Neural progenitor cell (in vitro differentiated cells): ENCODE measurements around the gene SIL1. TPM values are rescaled to one million over a fixed set of nuclear protein-coding genes. Genes with fewer than 3 reads are reported as not detected.

Experiments
- DNase-seq: peaks from one replicate; pipeline ENCODE4 v3.0.0-alpha.2; 2016; ENCODE audit warnings: low spot score
- H2AFZ ChIP-seq: fragments of 200-600 bp; sonication (generic); replicated peaks from 2 replicates; pipeline ENCODE4 v1.6.1; 2016; ENCODE audit warnings: antibody characterized with exemption
- H3F3A ChIP-seq: fragments of 200-600 bp; sonication (generic); 2 replicates; pipeline ENCODE4 v1.6.1; 2016; ENCODE audit warnings: antibody characterized with exemption, low read depth
- H3K27ac ChIP-seq: fragments of 200-600 bp; sonication (generic); 2 replicates; pipeline ENCODE4 v1.5.1; 2016; ENCODE audit warnings: mild to moderate bottlenecking
- H3K27me3 ChIP-seq: fragments of 200-600 bp; sonication (generic); 2 replicates; pipeline ENCODE4 v1.6.1; 2016; ENCODE audit warnings: mild to moderate bottlenecking, moderate library complexity
- H3K36me3 ChIP-seq: fragments of 200-600 bp; sonication (generic); 2 replicates; pipeline ENCODE4 v1.5.1; 2016
- H3K4me1 ChIP-seq: fragments of 200-600 bp; sonication (generic); 2 replicates; pipeline ENCODE4 v1.6.1; 2016; ENCODE audit warnings: mixed run types
- H3K4me2 ChIP-seq: fragments of 200-600 bp; sonication (generic); 2 replicates; pipeline ENCODE4 v1.6.1; 2016
- H3K4me3 ChIP-seq: fragments of 200-600 bp; sonication (generic); 2 replicates; pipeline ENCODE4 v1.5.1; 2016
- H3K79me2 ChIP-seq: fragments of 200-600 bp; sonication (generic); 2 replicates; pipeline ENCODE4 v1.6.1; 2016; ENCODE audit warnings: low read depth
- H3K9ac ChIP-seq: fragments of 200-600 bp; sonication (generic); 2 replicates; pipeline ENCODE4 v1.6.1; 2016
- H3K9me3 ChIP-seq: fragments of 200-600 bp; sonication (generic); 2 replicates; pipeline ENCODE4 v1.5.1; 2016; ENCODE audit warnings: low read depth
- H4K20me1 ChIP-seq: fragments of 200-600 bp; sonication (generic); 2 replicates; pipeline ENCODE4 v1.6.1; 2016; ENCODE audit warnings: low read depth
- H3K27ac Mint-ChIP-seq: 3 replicates; pipeline ENCODE4 v1.8.0; 2021; ENCODE audit warnings: mixed read lengths
- H3K27me3 Mint-ChIP-seq: 2 replicates; pipeline ENCODE4 v1.8.0; 2022; ENCODE audit warnings: low read depth, mild to moderate bottlenecking, inconsistent platforms, moderate library complexity, mixed read lengths; ENCODE audit not compliant: insufficient read depth
- H3K36me3 Mint-ChIP-seq: 3 replicates; pipeline ENCODE4 v1.8.0; 2021; ENCODE audit warnings: mixed read lengths
- H3K4me1 Mint-ChIP-seq: 3 replicates; pipeline ENCODE4 v1.8.0; 2021; ENCODE audit warnings: mixed read lengths
- H3K4me3 Mint-ChIP-seq: 3 replicates; pipeline ENCODE4 v1.8.0; 2021; ENCODE audit warnings: mild to moderate bottlenecking, moderate library complexity, mixed read lengths
- H3K9me3 Mint-ChIP-seq: 3 replicates; pipeline ENCODE4 v1.8.0; 2020; ENCODE audit warnings: mixed read lengths
- CTCF ChIP-seq: fragments of 200-600 bp; sonication (generic); IDR thresholded peaks from 2 replicates; pipeline ENCODE4 v1.5.1; 2017; ENCODE audit warnings: antibody characterized with exemption, mild to moderate bottlenecking
- EZH2 ChIP-seq: fragments of 200-600 bp; sonication (generic); IDR thresholded peaks from 2 replicates; pipeline ENCODE4 v1.6.1; 2017; ENCODE audit warnings: antibody characterized with exemption, mild to moderate bottlenecking, moderate library complexity
- EZH2phosphoT487 ChIP-seq: fragments of 200-600 bp; sonication (generic); IDR thresholded peaks from 2 replicates; pipeline ENCODE4 v1.6.1; 2017; ENCODE audit warnings: antibody characterized with exemption
- total RNA-seq: library from RNA; depleted of rRNA; stranded (reverse); fragments of >200 nt; gene quantifications from 2 replicates; pipeline ENCODE4 v1.2.3, GENCODE V29; 2015; ENCODE audit warnings: low replicate concordance

SIL1 gene
- total RNA-seq, 1 donor from 2014 or later: 5.5 TPM

- no peak overlapping the region for H3K4me3 Mint-ChIP-seq
Measured at GRCh38 chr5:139214646-139215045, 16.5 kb upstream of the SIL1 start.

DNA sequence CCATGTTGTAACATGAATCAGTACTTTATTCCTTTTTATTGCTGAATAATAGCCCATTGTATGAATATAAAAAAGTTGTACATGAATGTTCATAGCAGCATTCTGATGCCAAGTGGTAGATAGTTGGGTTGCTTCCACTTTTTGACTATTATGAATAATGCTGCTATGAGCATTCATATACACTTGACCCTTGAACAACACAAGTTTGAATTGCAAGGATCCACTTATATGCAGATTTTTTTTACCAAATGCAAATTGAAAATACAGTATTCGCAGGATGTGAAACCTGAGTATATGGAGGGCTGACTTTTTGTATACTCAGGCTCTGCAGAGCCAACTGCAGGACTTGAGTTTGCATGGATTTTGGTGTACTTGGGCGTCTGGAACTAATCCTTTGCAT is 14.7 kb upstream of the SIL1 start:
- no peaks in the 10 kb centered on the region for H3K36me3 ChIP-seq
- no peaks in the 10 kb centered on the region for H3K27me3 ChIP-seq
- Mint-ChIP-seq H3K27ac (no peak overlapping the region), H3K27me3 (peaks cover 10% of the 10 kb centered on the region), H3K9me3 (peaks cover 7% of the 10 kb centered on the region), H3K36me3 (peaks cover 2% of the 10 kb centered on the region), H3K4me1 (peaks cover 12% of the 10 kb centered on the region), H3K4me3 (no peak overlapping the region)
- H3K4me2 ChIP-seq: no peak overlapping the region
- no peak overlapping the region for H3K9ac ChIP-seq
- H3K79me2 ChIP-seq: no peaks in the 10 kb centered on the region
- H3K9me3 ChIP-seq: no peaks in the 10 kb centered on the region
- no peak for DNase-seq
- H2AFZ ChIP-seq: no peak overlapping the region
- H3K4me1 ChIP-seq: peaks cover 4% of the 10 kb centered on the region
- no peaks in the 10 kb centered on the region for H4K20me1 ChIP-seq
- TF ChIP-seq EZH2phosphoT487 (no peak), EZH2 (no peak), CTCF (no peak)
- H3K4me3 ChIP-seq: no peak overlapping the region
- H3K27ac ChIP-seq: no peak overlapping the region
- H3F3A ChIP-seq: no peaks in the 10 kb centered on the region

More at GRCh38 chr5:139214646-139215045, 16.5 kb upstream of the SIL1 start:
- Mint-ChIP-seq H3K36me3 (peaks cover 2% of the 10 kb centered on the region), H3K4me1 (peaks cover 9% of the 10 kb centered on the region), H3K9me3 (peaks cover 7% of the 10 kb centered on the region), H3K27ac (no peak overlapping the region), H3K27me3 (peaks cover 13% of the 10 kb centered on the region)
- H3K4me3 ChIP-seq: no peak overlapping the region
- H3K9ac ChIP-seq: no peak overlapping the region
- TF ChIP-seq CTCF: no peak
- no peak for TF ChIP-seq EZH2phosphoT487
- H3K36me3 ChIP-seq: no peaks in the 10 kb centered on the region
- no peaks in the 10 kb centered on the region for H3F3A ChIP-seq
- H3K27ac ChIP-seq: no peak overlapping the region
- no peaks in the 10 kb centered on the region for H4K20me1 ChIP-seq
- no peaks in the 10 kb centered on the region for H3K4me1 ChIP-seq
- H3K27me3 ChIP-seq: no peaks in the 10 kb centered on the region
- no peak overlapping the region for H2AFZ ChIP-seq
- H3K9me3 ChIP-seq: no peaks in the 10 kb centered on the region
- no peaks in the 10 kb centered on the region for H3K79me2 ChIP-seq
- H3K4me2 ChIP-seq: no peak overlapping the region
- DNase-seq: no peak

GRCh38 chr5:139212486-139212885 is 14.3 kb upstream of the SIL1 start:
- Mint-ChIP-seq H3K4me1 (peaks cover 12% of the 10 kb centered on the region), H3K9me3 (peaks cover 6% of the 10 kb centered on the region), H3K27me3 (peaks cover 6% of the 10 kb centered on the region), H3K27ac (no peak overlapping the region), H3K36me3 (peaks cover 2% of the 10 kb centered on the region), H3K4me3 (no peak overlapping the region)
- Histone ChIP-seq H3K9me3 (no peaks in the 10 kb centered on the region), H3K4me1 (peaks cover 4% of the 10 kb centered on the region), H3K4me2 (no peak overlapping the region), H3K36me3 (no peaks in the 10 kb centered on the region), H4K20me1 (no peaks in the 10 kb centered on the region), H3K79me2 (no peaks in the 10 kb centered on the region), H3K9ac (no peak overlapping the region), H3K27me3 (no peaks in the 10 kb centered on the region), H3K27ac (no peak overlapping the region), H3F3A (no peaks in the 10 kb centered on the region), H2AFZ (no peak overlapping the region), H3K4me3 (no peak overlapping the region)
- DNase-seq: no peak
- TF ChIP-seq EZH2phosphoT487 (no peak), EZH2 (no peak), CTCF (no peak)
